K562 (cell line): ENCODE results near the gene ITLN1. TPM values are rescaled to one million over a fixed set of nuclear protein-coding genes. Genes with fewer than 3 reads are reported as not detected.
A peak's percentile ranks its signal among the peaks of the same experiment; 100 is the strongest.

Experiments used
- HDAC6 ChIP-seq: IDR thresholded peaks from 2 replicates; pipeline ENCODE4 v1.6.1; 2012; ENCODE audit warnings: low read depth, mild to moderate bottlenecking, control low read depth, inconsistent platforms, low read length, moderate library complexity
- MAZ ChIP-seq, 2 experiments: fragments of 450-650 bp in 1 of 2; sonication (generic) in 1 of 2; formaldehyde crosslinking; IDR thresholded peaks in 1 of 2; conservative IDR thresholded peaks in 1 of 2; 2 replicates each; pipeline versions ENCODE4 v1.4.0 to v1.5.0; 2020; ENCODE audit warnings: mild to moderate bottlenecking in 1 of 2, missing genetic modification reagents in 1 of 2
- MYC ChIP-seq, 2 experiments: fragments of 250-450 bp in 1 of 2; sonication (Bioruptor Pico) in 1 of 2; IDR thresholded peaks; 2 replicates each; pipeline versions ENCODE4 v1.5.1 to v1.6.1; 2012 to 2021; ENCODE audit warnings: low read depth in 2 of 2, borderline replicate concordance in 1 of 2, improper control_type of control experiment in 1 of 2, low read length in 1 of 2, mild to moderate bottlenecking in 1 of 2, moderate library complexity in 1 of 2
- POU5F1 ChIP-seq: fragments of 150-350 bp; IDR thresholded peaks from 2 replicates; pipeline ENCODE4 v1.6.1; 2014; ENCODE audit warnings: borderline replicate concordance, low read length, low read depth, mild to moderate bottlenecking; ENCODE audit not compliant: partially characterized antibody
- RAD21 ChIP-seq, 2 experiments: fragments of 250-450 bp in 1 of 2; fragments of 450-650 bp in 1 of 2; sonication (Bioruptor Pico) in 1 of 2; formaldehyde crosslinking in 1 of 2; IDR thresholded peaks in 1 of 2; conservative IDR thresholded peaks in 1 of 2; 2 replicates each; pipeline versions ENCODE4 v1.4.0 to v1.8.0; 2020 to 2022; ENCODE audit warnings: mild to moderate bottlenecking in 2 of 2, moderate library complexity in 1 of 2
- TEAD2 ChIP-seq: fragments of 450-650 bp; IDR thresholded peaks from 2 replicates; pipeline ENCODE4 v1.6.1; 2016; ENCODE audit warnings: missing genetic modification characterization, control low read depth, missing compliant biosample characterization
- polyA plus RNA-seq, 8 experiments: library from polyadenylated mRNA; depleted of rRNA in 4 of 8; stranded (reverse) in 5 of 8; unstranded in 3 of 8; fragments of >200 nt; fragmentation: Nextera tagmentation in 2 of 8; fragmentation: Illumina TruSeq in 1 of 8; extraction: Ambion mirVana in 2 of 8; extraction: Trizol in 1 of 8; gene quantifications; 2 replicates each; pipeline versions ENCODE4 v1.2.1 to v1.2.3, GENCODE V29; 2011 to 2014; ENCODE audit warnings: inconsistent platforms in 1 of 8, missing spikeins in 1 of 8
- total RNA-seq, 7 experiments: library from RNA; depleted of rRNA in 6 of 7; stranded (reverse); fragments of >200 nt in 6 of 7; fragmentation: Illumina TruSeq in 2 of 7; extraction: Trizol in 2 of 7; gene quantifications; 2 replicates each; pipeline versions ENCODE4 v1.2.1 to v1.2.3, GENCODE V29; 2011 to 2021; ENCODE audit warnings: low replicate concordance in 1 of 7
- TF ChIP-seq, protein P1 (sequence below): fragments of 250-450 bp; sonication (Bioruptor Pico); IDR thresholded peaks from 2 replicates; pipeline ENCODE4 v1.8.0; 2021; ENCODE audit warnings: borderline replicate concordance, mild to moderate bottlenecking, moderate library complexity; ENCODE audit not compliant: poor library complexity, severe bottlenecking
- TF ChIP-seq, protein P2 (sequence below): fragments of 450-650 bp; formaldehyde crosslinking; IDR thresholded peaks from 2 replicates; pipeline ENCODE4 v1.4.0; 2020; ENCODE audit warnings: mild to moderate bottlenecking, moderate library complexity

The ITLN1 gene
- total and polyA plus RNA-seq, 9 of the 15 experiments (the other 6 are each of a cell fraction or from before 2014, with no cell fraction given): not detected

GRCh38 chr1:160830321-160831153, 54.4 kb downstream of the ITLN1 start (continued):
- TF ChIP-seq TEAD2 (tag) (no peak), MYC (IDR thresholded peaks at IDR 0.05; ENCODE audit: low read depth, low read length) (0 out of 2 replicates have a peak, but pooled peaks have one; percentile 44), MYC (CRISPR knock-in tag; IDR thresholded peaks at IDR 0.05; ENCODE audit: borderline replicate concordance, low read depth) (no peak), MAZ (CRISPR knock-in tag; conservative IDR thresholded peaks at IDR 0.05 in 1 of 2, IDR thresholded peaks at IDR 0.05 in 1 of 2) (peak in 1 of 2 experiments; percentile 43; a peak in 1 of 4 replicates), HDAC6 (no peak), RAD21 (CRISPR knock-in tag; conservative IDR thresholded peaks at IDR 0.05 in 1 of 2, IDR thresholded peaks at IDR 0.05 in 1 of 2) (peak; percentile 73 to 74), POU5F1 (no peak)
- TF ChIP-seq, protein P1, sequence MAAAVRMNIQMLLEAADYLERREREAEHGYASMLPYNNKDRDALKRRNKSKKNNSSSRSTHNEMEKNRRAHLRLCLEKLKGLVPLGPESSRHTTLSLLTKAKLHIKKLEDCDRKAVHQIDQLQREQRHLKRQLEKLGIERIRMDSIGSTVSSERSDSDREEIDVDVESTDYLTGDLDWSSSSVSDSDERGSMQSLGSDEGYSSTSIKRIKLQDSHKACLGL (CRISPR knock-in tag): no peak
- TF ChIP-seq, protein P2, sequence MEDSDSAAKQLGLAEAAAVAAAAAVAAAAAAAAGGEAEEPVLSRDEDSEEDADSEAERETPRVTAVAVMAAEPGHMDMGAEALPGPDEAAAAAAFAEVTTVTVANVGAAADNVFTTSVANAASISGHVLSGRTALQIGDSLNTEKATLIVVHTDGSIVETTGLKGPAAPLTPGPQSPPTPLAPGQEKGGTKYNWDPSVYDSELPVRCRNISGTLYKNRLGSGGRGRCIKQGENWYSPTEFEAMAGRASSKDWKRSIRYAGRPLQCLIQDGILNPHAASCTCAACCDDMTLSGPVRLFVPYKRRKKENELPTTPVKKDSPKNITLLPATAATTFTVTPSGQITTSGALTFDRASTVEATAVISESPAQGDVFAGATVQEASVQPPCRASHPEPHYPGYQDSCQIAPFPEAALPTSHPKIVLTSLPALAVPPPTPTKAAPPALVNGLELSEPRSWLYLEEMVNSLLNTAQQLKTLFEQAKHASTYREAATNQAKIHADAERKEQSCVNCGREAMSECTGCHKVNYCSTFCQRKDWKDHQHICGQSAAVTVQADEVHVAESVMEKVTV (CRISPR knock-in tag): peak; percentile 59; the same call in 1 of the 2 replicates
